Mesenchymal stem cell (in vitro differentiated cells and primary cell): ENCODE data around the gene IRF2.

ENCODE experiments used
- DNase-seq: peaks from one replicate; pipeline ENCODE4 v3.0.0-alpha.2; 2013
- H2AFZ ChIP-seq: one replicate; pipeline ENCODE4 v1.6.1; 2013; ENCODE audit warnings: low read depth, mild to moderate bottlenecking, control low read depth, inconsistent platforms, low read length, moderate library complexity
- H2AK5ac ChIP-seq: 2 replicates; pipeline ENCODE4 v1.6.1; 2013; ENCODE audit warnings: low read length, moderate library complexity, mild to moderate bottlenecking, inconsistent platforms; ENCODE audit not compliant: severe bottlenecking
- H2BK120ac ChIP-seq: one replicate; pipeline ENCODE4 v1.6.1; 2013; ENCODE audit warnings: low read depth, mild to moderate bottlenecking, inconsistent platforms, low read length, moderate library complexity
- H2BK12ac ChIP-seq, 2 experiments: one replicate each; pipeline ENCODE4 v1.6.1; 2013; ENCODE audit warnings: inconsistent platforms in 2 of 2, low read length in 2 of 2, mild to moderate bottlenecking in 2 of 2, moderate library complexity in 2 of 2, control low read depth in 1 of 2
- H2BK15ac ChIP-seq: one replicate; pipeline ENCODE4 v1.6.1; 2013; ENCODE audit warnings: mild to moderate bottlenecking, low read depth, inconsistent platforms; ENCODE audit not compliant: poor library complexity, severe bottlenecking
- H2BK5ac ChIP-seq: 2 replicates; pipeline ENCODE4 v1.6.1; 2013; ENCODE audit warnings: low read depth, mild to moderate bottlenecking, low read length, control low read depth, inconsistent platforms; ENCODE audit not compliant: poor library complexity, severe bottlenecking
- H3K14ac ChIP-seq, 2 experiments: one replicate each; pipeline ENCODE4 v1.6.1; 2013; ENCODE audit warnings: inconsistent platforms in 2 of 2, low read length in 2 of 2, control low read depth in 1 of 2, mild to moderate bottlenecking in 1 of 2, moderate library complexity in 1 of 2
- H3K18ac ChIP-seq, 2 experiments: one replicate each; pipeline ENCODE4 v1.6.1; 2013; ENCODE audit warnings: inconsistent platforms in 2 of 2, low read length in 2 of 2, control low read depth in 1 of 2, low read depth in 1 of 2, mild to moderate bottlenecking in 1 of 2
- H3K23ac ChIP-seq, 2 experiments: one replicate each; pipeline ENCODE4 v1.6.1; 2013; ENCODE audit warnings: inconsistent platforms in 2 of 2, low read length in 2 of 2, mild to moderate bottlenecking in 2 of 2, moderate library complexity in 2 of 2, control low read depth in 1 of 2
- H3K27ac ChIP-seq: 2 replicates; pipeline ENCODE4 v1.5.1; 2013; ENCODE audit warnings: mild to moderate bottlenecking, moderate library complexity, low read length, control low read depth, inconsistent platforms; ENCODE audit not compliant: poor library complexity, severe bottlenecking
- H3K27me3 ChIP-seq, 2 experiments: 2 replicates each; pipeline versions ENCODE4 v1.6.1 to v1.7.0; 2013; ENCODE audit warnings: low read length in 2 of 2, mild to moderate bottlenecking in 2 of 2, moderate library complexity in 2 of 2, control low read depth in 1 of 2, inconsistent platforms in 1 of 2; ENCODE audit not compliant: control insufficient read depth in 1 of 2, insufficient read depth in 1 of 2
- H3K36me3 ChIP-seq, 2 experiments: 2 replicates each; pipeline versions ENCODE4 v1.6.1 to v1.7.0; 2013; ENCODE audit warnings: low read length in 2 of 2, control low read depth in 1 of 2, inconsistent platforms in 1 of 2, low read depth in 1 of 2, mild to moderate bottlenecking in 1 of 2; ENCODE audit not compliant: insufficient read depth in 2 of 2, control insufficient read depth in 1 of 2
- H3K4ac ChIP-seq, 2 experiments: one replicate each; pipeline ENCODE4 v1.6.1; 2013; ENCODE audit warnings: inconsistent platforms in 2 of 2, low read length in 2 of 2, mild to moderate bottlenecking in 2 of 2, moderate library complexity in 2 of 2, control low read depth in 1 of 2, low read depth in 1 of 2
- H3K4me1 ChIP-seq: 2 replicates; pipeline ENCODE4 v1.6.1; 2013; ENCODE audit warnings: low read depth, low read length, control low read depth; ENCODE audit not compliant: control insufficient read depth, insufficient read depth
- H3K4me2 ChIP-seq: 2 replicates; pipeline ENCODE4 v1.6.1; 2013; ENCODE audit warnings: low read length, mild to moderate bottlenecking, inconsistent platforms; ENCODE audit not compliant: poor library complexity, severe bottlenecking
- H3K4me3 ChIP-seq, 2 experiments: 2 replicates each; pipeline versions ENCODE4 v1.5.1 to v1.7.0; 2013; ENCODE audit warnings: low read length in 2 of 2, mild to moderate bottlenecking in 2 of 2, control low read depth in 1 of 2, low read depth in 1 of 2; ENCODE audit not compliant: insufficient read depth in 1 of 2
- H3K79me1 ChIP-seq: replicated peaks from 2 replicates; pipeline ENCODE4 v1.6.1; 2013; ENCODE audit warnings: mild to moderate bottlenecking, control low read depth, low read length, inconsistent platforms; ENCODE audit not compliant: poor library complexity, severe bottlenecking
- H3K9ac ChIP-seq: 2 replicates; pipeline ENCODE4 v1.7.0; 2013; ENCODE audit warnings: mild to moderate bottlenecking, low read length, moderate library complexity
- H3K9me3 ChIP-seq: 2 replicates; pipeline ENCODE4 v1.7.0; 2013; ENCODE audit warnings: mild to moderate bottlenecking, low read length; ENCODE audit not compliant: control insufficient read depth
- H4K8ac ChIP-seq: one replicate; pipeline ENCODE4 v1.6.1; 2013; ENCODE audit warnings: inconsistent platforms, mild to moderate bottlenecking, low read length, moderate library complexity
- H4K91ac ChIP-seq: one replicate; pipeline ENCODE4 v1.6.1; 2013; ENCODE audit warnings: mild to moderate bottlenecking, low read length, inconsistent platforms
- WGBS: methylation state at CpG from one replicate; pipeline ENCODE4 v1.1.7; 2013; ENCODE audit warnings: mixed read lengths; 5-methylcytosine and 5-hydroxymethylcytosine counted together

The IRF2 gene

GRCh38 chr4:184400891-184401290, 73.5 kb downstream of the IRF2 start:
- peaks cover 10% of the 10 kb centered on the region for H3K4me1 ChIP-seq
- no peak overlapping the region for H2AFZ ChIP-seq
- H3K27ac ChIP-seq, result no peak overlapping the region
- no peak overlapping the region for H2AK5ac ChIP-seq
- H2BK12ac ChIP-seq, result no peak overlapping the region
- no peak overlapping the region for H3K18ac ChIP-seq
- no peak overlapping the region for H4K8ac ChIP-seq
- H3K14ac ChIP-seq, result no peak overlapping the region
- no peak for DNase-seq
- peaks cover 8% of the 10 kb centered on the region for H3K79me1 ChIP-seq
- H3K36me3 ChIP-seq, result peaks cover 28 to 85% of the 10 kb centered on the region in 2 experiments
- H3K27me3 ChIP-seq, result no peaks in the 10 kb centered on the region
- no peak overlapping the region for H2BK5ac ChIP-seq
- no peak overlapping the region for H2BK15ac ChIP-seq
- H3K4ac ChIP-seq, result no peak overlapping the region
- no peak overlapping the region for H2BK120ac ChIP-seq
- H3K9ac ChIP-seq, result peak overlapping the region; percentile 53
- no peak overlapping the region for H3K4me3 ChIP-seq
- no peak overlapping the region for H4K91ac ChIP-seq
- 83% methylated on average over 3 of the region's 8 CpGs for WGBS
- no peak overlapping the region for H3K23ac ChIP-seq
- no peaks in the 10 kb centered on the region for H3K9me3 ChIP-seq
- no peak overlapping the region for H3K4me2 ChIP-seq

- H2BK120ac ChIP-seq, result no peak overlapping the region
- peak; percentile 52 for DNase-seq
- H4K91ac ChIP-seq, result no peak overlapping the region
- no peaks in the 10 kb centered on the region for H3K9me3 ChIP-seq
- 74% methylated on average over 5 of the region's 7 CpGs for WGBS
- no peak overlapping the region for H3K18ac ChIP-seq
- no peak overlapping the region for H2AFZ ChIP-seq
- H2BK5ac ChIP-seq, result no peak overlapping the region
- H3K23ac ChIP-seq, result no peak overlapping the region
- no peak overlapping the region for H3K4me3 ChIP-seq
- H3K9ac ChIP-seq, result peak overlapping the region; percentile 53
- H3K4me1 ChIP-seq, result peaks cover 12% of the 10 kb centered on the region
- no peak overlapping the region for H3K14ac ChIP-seq
- H2AK5ac ChIP-seq, result no peak overlapping the region
- H3K4ac ChIP-seq, result no peak overlapping the region
- no peaks in the 10 kb centered on the region for H3K27me3 ChIP-seq
- H3K4me2 ChIP-seq, result no peak overlapping the region
- no peak overlapping the region for H3K27ac ChIP-seq
- no peak overlapping the region for H4K8ac ChIP-seq
- peaks cover 8% of the 10 kb centered on the region for H3K79me1 ChIP-seq
- peaks cover 23 to 82% of the 10 kb centered on the region in 2 experiments for H3K36me3 ChIP-seq
- H2BK12ac ChIP-seq, result no peak overlapping the region
- H2BK15ac ChIP-seq, result no peak overlapping the region
These were observed 73.9 kb downstream of the IRF2 start for GRCh38 chr4:184400375-184400870.

GRCh38 chr4:184399512-184399908, 74.8 kb downstream of the IRF2 start:
- Histone ChIP-seq H3K4me1 (peaks cover 9% of the 10 kb centered on the region), H3K14ac (no peak overlapping the region), H2BK120ac (no peak overlapping the region), H2AK5ac (no peak overlapping the region), H3K27ac (no peak overlapping the region), H2AFZ (no peak overlapping the region), H3K9ac (no peak overlapping the region), H2BK15ac (no peak overlapping the region), H3K79me1 (peaks cover 7% of the 10 kb centered on the region), H3K4me3 (no peak overlapping the region), H2BK5ac (no peak overlapping the region), H3K36me3 (peaks cover 16 to 75% of the 10 kb centered on the region in 2 experiments), H3K23ac (no peak overlapping the region), H4K91ac (no peak overlapping the region), H4K8ac (no peak overlapping the region), H3K27me3 (no peaks in the 10 kb centered on the region), H3K18ac (no peak overlapping the region), H3K9me3 (no peaks in the 10 kb centered on the region), H3K4me2 (no peak overlapping the region), H2BK12ac (no peak overlapping the region), H3K4ac (no peak overlapping the region)
- no peak for DNase-seq
- WGBS, result 100% methylated on average over 2 of the region's 3 CpGs

GRCh38 chr4:184398741-184399511, 75.4 kb downstream of the IRF2 start:
- Histone ChIP-seq H3K27me3 (no peaks in the 10 kb centered on the region), H2BK120ac (no peak overlapping the region), H3K4me3 (no peak overlapping the region), H3K36me3 (peaks cover 16 to 76% of the 10 kb centered on the region in 2 experiments), H3K4me1 (peaks cover 9% of the 10 kb centered on the region), H2AK5ac (no peak overlapping the region), H3K4me2 (no peak overlapping the region), H2BK5ac (no peak overlapping the region), H3K18ac (no peak overlapping the region), H3K23ac (no peak overlapping the region), H4K8ac (no peak overlapping the region), H3K27ac (no peak overlapping the region), H3K79me1 (peaks cover 7% of the 10 kb centered on the region), H2BK12ac (no peak overlapping the region), H2BK15ac (no peak overlapping the region), H3K9me3 (no peaks in the 10 kb centered on the region), H3K4ac (no peak overlapping the region), H4K91ac (no peak overlapping the region), H2AFZ (no peak overlapping the region), H3K14ac (no peak overlapping the region), H3K9ac (no peak overlapping the region)
- DNase-seq, result no peak
- 98% methylated on average over 23 of the region's 24 CpGs for WGBS
